Natural killer cell (primary cell): ENCODE measurements around the gene PSMD7. TPM values are rescaled to one million over a fixed set of nuclear protein-coding genes. Genes with fewer than 3 reads are reported as not detected.
"Not testable (repeated sequence)": the region's sequence is repeated elsewhere in the genome, so short reads cannot be mapped to it uniquely, and the experiment has no call there.

Source experiments
- ATAC-seq, 3 donors: fragments of 150-1000 bp in 2 of 3; fragments of 200-7000 bp in 1 of 3; cut with Tn5 transposase; 1 replicate in 1 of 3; 2 replicates in 2 of 3; pipeline ENCODE4 v1.10.0; 2021; ENCODE audit warnings: mild to moderate bottlenecking in 2 of 3, moderate library complexity in 2 of 3
- DNase-seq, 2 donors: peaks; one replicate each; pipeline versions ENCODE4 v3.0.0 to v3.0.0-alpha.2; 2013 to 2021; ENCODE audit warnings: mixed read lengths in 1 of 2
- H3K27ac ChIP-seq: one replicate; pipeline ENCODE4 v1.5.1; 2013; ENCODE audit warnings: mild to moderate bottlenecking, low read length
- H3K27me3 ChIP-seq: one replicate; pipeline ENCODE4 v1.6.1; 2013; ENCODE audit warnings: low read length; ENCODE audit not compliant: control insufficient read depth, insufficient read depth
- H3K36me3 ChIP-seq: one replicate; pipeline ENCODE4 v1.6.1; 2013; ENCODE audit warnings: low read length; ENCODE audit not compliant: control insufficient read depth, insufficient read depth
- H3K4me1 ChIP-seq: one replicate; pipeline ENCODE4 v1.6.1; 2013; ENCODE audit warnings: low read length; ENCODE audit not compliant: control insufficient read depth, insufficient read depth
- H3K4me3 ChIP-seq: one replicate; pipeline ENCODE4 v1.5.1; 2013; ENCODE audit warnings: low read length
- H3K9me3 ChIP-seq: one replicate; pipeline ENCODE4 v1.6.1; 2013; ENCODE audit warnings: low read length; ENCODE audit not compliant: control insufficient read depth, insufficient read depth
- H3K27ac Mint-ChIP-seq, 2 donors: one replicate each; pipeline ENCODE4 v1.8.0; 2022; ENCODE audit warnings: mild to moderate bottlenecking in 2 of 2, mixed read lengths in 2 of 2, moderate library complexity in 1 of 2
- H3K27me3 Mint-ChIP-seq, 2 donors: one replicate each; pipeline ENCODE4 v1.8.0; 2022; ENCODE audit warnings: low read depth in 2 of 2, mixed read lengths in 2 of 2
- H3K36me3 Mint-ChIP-seq: one replicate; pipeline ENCODE4 v1.8.0; 2022; ENCODE audit warnings: mixed read lengths
- H3K4me1 Mint-ChIP-seq, 2 donors: one replicate each; pipeline ENCODE4 v1.8.0; 2022; ENCODE audit warnings: mixed read lengths in 2 of 2
- H3K4me3 Mint-ChIP-seq: one replicate; pipeline ENCODE4 v1.8.0; 2022; ENCODE audit warnings: mild to moderate bottlenecking, moderate library complexity, mixed read lengths
- H3K9me3 Mint-ChIP-seq, 2 donors: one replicate each; pipeline ENCODE4 v1.8.0; 2022; ENCODE audit warnings: mixed read lengths in 2 of 2
- CTCF ChIP-seq: fragments of 200-600 bp; IDR thresholded peaks from one replicate; pipeline ENCODE4 v1.8.0; 2022; ENCODE audit warnings: antibody characterized with exemption
- WGBS: methylation state at CpG from one replicate; pipeline ENCODE4 v1.1.7; 2013; ENCODE audit warnings: missing lambda C conversion rate; ENCODE audit not compliant: insufficient coverage; 5-methylcytosine and 5-hydroxymethylcytosine counted together
- intact Hi-C: fragments of 100-400 bp; cut with micrococcal nuclease; formaldehyde crosslinking; loops from one replicate; pipeline ENCODE4 v1.14.2; 2022
- total RNA-seq, 4 donors: library from RNA; stranded (reverse); fragments of 120-200 nt in 1 of 4; gene quantifications; one replicate each; pipeline versions ENCODE4 v1.2.3 to v1.2.4, GENCODE V29; 2013 to 2022

PSMD7 gene
- total RNA-seq, 3 donors from 2014 or later (not counting 1 experiment from before 2014, with no cell fraction given), result 81.0 to 89.2 (median 81.7) TPM

GRCh38 chr16:74315059-74315458 is 18.4 kb downstream of the PSMD7 start:
- H3K27ac ChIP-seq, result no peak overlapping the region
- H3K27me3 ChIP-seq, result no peaks in the 10 kb centered on the region
- no peaks in the 10 kb centered on the region for H3K4me1 ChIP-seq
- Mint-ChIP-seq H3K27ac (peak overlapping the region in 1 of 2 donors; percentile 5), H3K4me1 (no peaks in the 10 kb centered on the region), H3K36me3 (no peaks in the 10 kb centered on the region), H3K9me3 (no peaks in the 10 kb centered on the region), H3K27me3 (no peaks in the 10 kb centered on the region), H3K4me3 (no peak overlapping the region)
- 95% methylated on average over 7 of the region's 7 CpGs for WGBS
- no peaks in the 10 kb centered on the region for H3K9me3 ChIP-seq
- intact Hi-C loops, result no loop called here
- TF ChIP-seq CTCF, result no peak
- no peaks in the 10 kb centered on the region for H3K36me3 ChIP-seq
- no peak overlapping the region for H3K4me3 ChIP-seq
- DNase-seq (no peak), ATAC-seq (no peak)

- H3K27me3 Mint-ChIP-seq, result no peaks in the 10 kb centered on the region
- H3K36me3 Mint-ChIP-seq, result peaks cover 2% of the 10 kb centered on the region
- ATAC-seq (no peak), DNase-seq (no peak)
- intact Hi-C loops, result loop anchor here (10.0 kb wide), 1 partner anchor 1486 kb away; no protein-coding TSS in a partner anchor
- H3K9me3 ChIP-seq, result no peaks in the 10 kb centered on the region
- H3K36me3 ChIP-seq, result peaks cover 4% of the 10 kb centered on the region
- no peaks in the 10 kb centered on the region for H3K9me3 Mint-ChIP-seq
- no peak overlapping the region for H3K27ac ChIP-seq
- H3K27me3 ChIP-seq, result no peaks in the 10 kb centered on the region
- H3K4me1 Mint-ChIP-seq, result no peaks in the 10 kb centered on the region
- H3K4me1 ChIP-seq, result no peaks in the 10 kb centered on the region
- TF ChIP-seq CTCF, result no peak
- no peak overlapping the region for H3K4me3 Mint-ChIP-seq
- no peak overlapping the region for H3K4me3 ChIP-seq
- WGBS, result 98% methylated on average over 6 of the region's 6 CpGs
- H3K27ac Mint-ChIP-seq, result no peak overlapping the region
Measured at GRCh38 chr16:74320707-74321106, 24.1 kb downstream of the PSMD7 start.

GRCh38 chr16:74321356-74321755 is 24.7 kb downstream of the PSMD7 start:
- no peak overlapping the region for H3K4me3 Mint-ChIP-seq
- Histone ChIP-seq H3K4me3 (no peak overlapping the region), H3K4me1 (no peaks in the 10 kb centered on the region), H3K27ac (no peak overlapping the region), H3K27me3 (no peaks in the 10 kb centered on the region), H3K36me3 (peaks cover 9% of the 10 kb centered on the region), H3K9me3 (no peaks in the 10 kb centered on the region)
- peaks cover 8% of the 10 kb centered on the region for H3K36me3 Mint-ChIP-seq
- WGBS, result 92% methylated on average over 2 of the region's 2 CpGs
- DNase-seq, result no peak
- no peaks in the 10 kb centered on the region for H3K9me3 Mint-ChIP-seq
- TF ChIP-seq CTCF, result no peak
- intact Hi-C loops, result loop anchor here (10.0 kb wide), 1 partner anchor 1487 kb away; no protein-coding TSS in a partner anchor
- no peak overlapping the region for H3K27ac Mint-ChIP-seq
- no peaks in the 10 kb centered on the region for H3K4me1 Mint-ChIP-seq
- no peak for ATAC-seq
- H3K27me3 Mint-ChIP-seq, result no peaks in the 10 kb centered on the region

- ATAC-seq (no peak), DNase-seq (no peak)
- Mint-ChIP-seq H3K36me3 (peaks cover 15% of the 10 kb centered on the region), H3K27me3 (no peaks in the 10 kb centered on the region), H3K9me3 (no peaks in the 10 kb centered on the region), H3K4me3 (no peak overlapping the region), H3K27ac (no peak overlapping the region), H3K4me1 (no peaks in the 10 kb centered on the region)
- Histone ChIP-seq H3K36me3 (peaks cover 15% of the 10 kb centered on the region), H3K4me3 (no peak overlapping the region), H3K27ac (no peak overlapping the region), H3K4me1 (no peaks in the 10 kb centered on the region), H3K27me3 (no peaks in the 10 kb centered on the region), H3K9me3 (no peaks in the 10 kb centered on the region)
- TF ChIP-seq CTCF, result no peak
- 96% methylated on average over 7 of the region's 7 CpGs for WGBS
- intact Hi-C loops, result loop anchor here (10.0 kb wide), 1 partner anchor 1488 kb away; no protein-coding TSS in a partner anchor
Measured at GRCh38 chr16:74322301-74322710, 25.7 kb downstream of the PSMD7 start.

GRCh38 chr16:74324777-74325176 is 28.2 kb downstream of the PSMD7 start:
- H3K9me3 Mint-ChIP-seq, H3K27me3 Mint-ChIP-seq, H3K27ac Mint-ChIP-seq, H3K4me1 ChIP-seq, DNase-seq, H3K4me1 Mint-ChIP-seq, ATAC-seq, H3K9me3 ChIP-seq, H3K27ac ChIP-seq, H3K4me3 ChIP-seq, H3K27me3 ChIP-seq, H3K4me3 Mint-ChIP-seq: not testable (repeated sequence)
- intact Hi-C loops, result loop anchor here (10.0 kb wide), 1 partner anchor 1490 kb away; no protein-coding TSS in a partner anchor
- peaks cover 20% of the 10 kb centered on the region for H3K36me3 ChIP-seq
- WGBS, result 98% methylated on average over 5 of the region's 5 CpGs
- H3K36me3 Mint-ChIP-seq, result peaks cover 15% of the 10 kb centered on the region
